Activated CD4-positive, alpha-beta memory T cell treated with anti-CD3 and anti-CD28 coated beads for 36 hours (primary cell): ENCODE measurements around the gene MAP3K3. TPM values are rescaled to one million over a fixed set of nuclear protein-coding genes. Genes with fewer than 3 reads are reported as not detected.
A peak's percentile ranks its signal among the peaks of the same experiment; 100 is the strongest.

Experiments
- CTCF ChIA-PET: fragments of 350-600 bp; sonication (Branson Sonifier 250); formaldehyde crosslinking; loops from one replicate; lab custom pipeline; 2021; ENCODE audit warnings: antibody characterized with exemption, inconsistent platforms; lab: Charles Lee
- POLR2A ChIA-PET: fragments of 350-600 bp; sonication (Branson Sonifier 250); formaldehyde crosslinking; loops from one replicate; lab custom pipeline; 2021; ENCODE audit warnings: antibody characterized with exemption; lab: Charles Lee
- DNase-seq: peaks from one replicate; pipeline ENCODE4 v3.0.0-alpha.2; 2020
- H3K27ac Mint-ChIP-seq: one replicate; pipeline ENCODE4 v1.8.0; 2021; ENCODE audit warnings: mixed read lengths
- H3K27me3 Mint-ChIP-seq: one replicate; pipeline ENCODE4 v1.8.0; 2021; ENCODE audit warnings: mixed read lengths
- H3K36me3 Mint-ChIP-seq: one replicate; pipeline ENCODE4 v1.8.0; 2021; ENCODE audit warnings: mixed read lengths
- H3K4me1 Mint-ChIP-seq: one replicate; pipeline ENCODE4 v1.8.0; 2021; ENCODE audit warnings: low read depth, mixed read lengths
- H3K4me3 Mint-ChIP-seq: one replicate; pipeline ENCODE4 v1.8.0; 2021; ENCODE audit warnings: mild to moderate bottlenecking, mixed read lengths
- H3K9me3 Mint-ChIP-seq: one replicate; pipeline ENCODE4 v1.8.0; 2021; ENCODE audit warnings: mixed read lengths
- intact Hi-C: fragments of 100-400 bp; cut with micrococcal nuclease; formaldehyde crosslinking; loops from one replicate; pipeline ENCODE4 v1.15.1; 2023
- total RNA-seq, 2 experiments: library from RNA; stranded (reverse); gene quantifications; one replicate each; pipeline ENCODE4 v1.2.3, GENCODE V29; 2021

MAP3K3 gene
- total RNA-seq, 2 experiments from 2014 or later, result 32.8 to 34.0 TPM

DNA sequence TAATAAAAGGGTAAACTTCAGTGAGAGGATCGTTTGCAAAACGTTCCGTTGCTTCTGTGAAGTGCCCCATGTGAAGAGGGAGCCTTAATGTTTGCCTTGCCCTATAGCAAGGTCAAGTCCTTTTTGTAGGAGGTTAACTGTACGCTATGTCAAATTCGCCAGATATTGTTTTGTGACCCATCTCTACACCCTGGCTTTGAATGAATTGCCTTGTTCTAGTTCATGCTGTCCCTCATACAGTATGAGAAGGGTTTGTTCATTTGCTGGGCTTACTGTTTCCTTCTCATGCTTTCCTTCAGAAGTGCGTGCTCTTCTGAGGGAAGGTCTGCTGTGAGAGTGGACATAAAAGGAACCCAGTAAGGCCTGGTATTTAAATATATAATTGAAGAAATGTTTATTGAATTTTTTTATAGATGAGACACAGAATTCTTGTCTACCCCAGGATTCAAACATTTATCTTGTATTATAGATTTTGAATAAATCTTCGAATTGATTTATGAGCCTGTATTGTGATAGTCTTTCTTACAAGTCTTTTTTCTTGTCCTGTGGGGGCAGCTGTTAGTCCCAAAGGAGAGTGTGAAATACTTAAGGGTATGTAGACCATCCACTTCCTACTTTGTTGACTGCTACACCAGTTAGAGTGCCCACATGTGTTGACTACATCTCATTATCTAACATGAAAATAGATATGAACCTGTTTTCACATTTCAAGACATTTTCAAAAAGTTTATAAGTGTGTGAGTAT is 1.7 kb downstream of the MAP3K3 start:
- no peaks in the 10 kb centered on the region for H3K27me3 Mint-ChIP-seq
- CTCF ChIA-PET, result interaction anchor here (1.1 to 5.0 kb wide), 4 partner anchors 12 to 199 kb away, joined by 5 to 52 read pairs (median 8); no protein-coding TSS in a partner anchor
- H3K4me1 Mint-ChIP-seq, result peaks cover 38% of the 10 kb centered on the region
- peak overlapping the region; percentile 84 for H3K27ac Mint-ChIP-seq
- peaks cover 2% of the 10 kb centered on the region for H3K36me3 Mint-ChIP-seq
- DNase-seq, result no peak
- intact Hi-C loops, result loop anchor here (5.0 to 10.0 kb wide), 2 partner anchors 203 to 659 kb away; partner anchors contain the start of genes FTSJ3, PSMC5 and TANC2
- H3K9me3 Mint-ChIP-seq, result no peaks in the 10 kb centered on the region
- H3K4me3 Mint-ChIP-seq, result peak overlapping the region; percentile 99
- POLR2A ChIA-PET, result interaction anchor here (2.8 kb wide), 1 partner anchor 12 kb away, joined by 16 read pairs; no protein-coding TSS in a partner anchor

DNA sequence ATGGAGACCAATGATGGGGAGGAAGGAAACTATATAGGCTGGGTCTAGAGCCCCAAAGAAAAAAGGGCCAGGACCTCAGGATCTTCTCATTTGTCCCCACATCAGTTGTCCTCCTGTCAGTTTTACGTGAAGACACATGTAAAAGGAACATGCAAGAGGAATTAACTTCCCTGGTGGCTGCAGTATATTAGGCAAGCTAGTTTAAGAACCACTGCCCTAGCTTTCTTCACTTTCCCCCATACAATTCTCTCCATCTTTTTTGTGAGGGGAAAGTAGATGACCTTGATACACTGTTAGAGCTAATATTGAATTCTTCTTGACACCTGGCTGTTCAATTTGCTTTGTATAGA is 2.3 kb downstream of the MAP3K3 start:
- Mint-ChIP-seq H3K9me3 (no peaks in the 10 kb centered on the region), H3K4me1 (peaks cover 38% of the 10 kb centered on the region), H3K27me3 (no peaks in the 10 kb centered on the region), H3K27ac (no peak overlapping the region), H3K4me3 (no peak overlapping the region), H3K36me3 (peaks cover 2% of the 10 kb centered on the region)
- POLR2A ChIA-PET, result interaction anchor here (1.2 kb wide), 1 partner anchor 15 kb away, joined by 3 read pairs; no protein-coding TSS in a partner anchor
- no peak for DNase-seq
- intact Hi-C loops, result loop anchor here (5.0 to 10.0 kb wide), 2 partner anchors 203 to 660 kb away; partner anchors contain the start of genes FTSJ3, PSMC5 and TANC2
- CTCF ChIA-PET, result interaction anchor here (1.0 to 2.2 kb wide), 4 partner anchors 13 to 199 kb away, joined by 3 to 9 read pairs (median 6); no protein-coding TSS in a partner anchor

DNA sequence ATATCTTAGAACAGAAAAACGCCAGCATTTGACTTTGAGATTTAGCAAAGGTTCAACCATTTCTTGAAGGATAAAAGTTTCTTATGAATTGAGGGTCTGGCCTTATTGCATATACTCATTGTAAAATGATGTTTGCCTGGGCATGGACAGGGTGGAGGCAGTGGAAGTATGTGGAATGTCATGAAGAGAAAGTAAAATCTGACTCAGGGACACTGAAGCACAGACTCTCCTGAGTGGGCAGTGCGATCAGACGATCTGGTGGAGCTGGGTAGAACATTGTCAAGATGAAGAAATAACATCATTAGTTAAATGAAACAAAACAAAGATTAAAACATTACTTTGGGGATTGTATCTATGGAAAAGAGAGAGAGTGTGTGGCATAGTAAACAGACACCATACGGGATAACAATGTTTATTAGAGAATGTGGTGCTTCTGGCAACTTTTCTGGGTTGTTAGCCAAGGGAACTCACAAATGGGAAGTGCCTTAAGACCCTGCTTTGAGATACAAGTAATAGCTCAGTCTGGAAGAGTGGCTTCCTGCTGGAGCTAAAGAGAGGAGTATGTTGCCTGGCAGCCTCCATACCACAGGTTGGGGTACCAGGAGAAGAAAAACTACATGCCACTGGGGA is 4.4 kb downstream of the MAP3K3 start:
- DNase-seq, result no peak
- Mint-ChIP-seq H3K9me3 (no peaks in the 10 kb centered on the region), H3K4me3 (no peak overlapping the region), H3K27me3 (no peaks in the 10 kb centered on the region), H3K27ac (no peak overlapping the region), H3K4me1 (peaks cover 37% of the 10 kb centered on the region), H3K36me3 (peaks cover 2% of the 10 kb centered on the region)
- POLR2A ChIA-PET, result interaction anchor here (0.6 to 0.8 kb wide), 3 partner anchors 72 to 149 kb away, joined by 3 to 4 read pairs (median 3); no protein-coding TSS in a partner anchor
- intact Hi-C loops, result loop anchor here (10.0 kb wide), 1 partner anchor 662 kb away; the partner anchor contains the start of gene TANC2
- CTCF ChIA-PET, result interaction anchor here (0.6 to 2.2 kb wide), 7 partner anchors 10 to 220 kb away, joined by 3 to 9 read pairs (median 3); no protein-coding TSS in a partner anchor

DNA sequence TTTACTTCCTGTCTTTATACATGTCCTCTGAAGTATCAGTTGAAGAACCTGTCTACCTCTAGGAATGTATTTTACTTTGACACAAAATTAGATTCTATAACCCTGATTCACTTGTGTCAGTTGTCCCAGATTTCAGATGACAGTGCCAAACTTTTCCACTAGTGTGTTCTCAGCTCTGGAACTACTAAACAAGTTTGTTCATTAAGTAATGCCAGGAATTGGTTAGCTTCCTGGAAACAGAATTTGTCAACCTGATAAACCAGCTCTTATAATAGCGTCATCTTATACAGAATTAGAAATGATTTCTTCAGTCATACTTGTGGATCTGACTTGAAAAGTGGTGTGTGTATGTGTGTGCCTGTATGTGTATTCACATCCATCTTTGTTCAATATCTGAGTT is 7.4 kb downstream of the MAP3K3 start:
- Mint-ChIP-seq H3K36me3 (no peaks in the 10 kb centered on the region), H3K27ac (no peak overlapping the region), H3K9me3 (no peaks in the 10 kb centered on the region), H3K4me3 (no peak overlapping the region), H3K27me3 (no peaks in the 10 kb centered on the region), H3K4me1 (peaks cover 36% of the 10 kb centered on the region)
- ChIA-PET CTCF (interaction anchor here (0.6 to 1.2 kb wide), 4 partner anchors 18 to 204 kb away, joined by 3 read pairs; no protein-coding TSS in a partner anchor), POLR2A (no interaction called here)
- no peak for DNase-seq
- intact Hi-C loops, result loop anchor here (10.0 kb wide), 1 partner anchor 665 kb away; the partner anchor contains the start of gene TANC2

DNA sequence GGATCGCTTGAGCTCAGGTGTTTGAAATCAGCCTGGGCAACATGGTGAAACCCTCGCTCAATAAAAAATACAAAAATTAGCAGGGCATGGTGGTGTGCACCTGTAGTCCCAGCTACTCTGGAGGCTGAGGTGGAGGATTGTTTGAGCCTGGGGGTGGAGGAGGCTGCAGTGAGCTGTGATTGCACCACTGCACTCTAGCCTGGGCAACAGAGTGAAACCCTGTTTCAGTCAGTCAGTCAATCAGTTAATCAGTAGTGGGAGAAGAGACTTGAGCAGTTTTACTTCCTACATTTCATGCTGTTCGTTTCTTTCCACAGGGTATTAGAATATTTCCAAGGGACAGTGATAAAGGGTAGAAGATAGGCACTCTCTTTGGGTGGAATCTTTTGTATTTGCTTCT is 8.8 kb downstream of the MAP3K3 start:
- Mint-ChIP-seq H3K4me3 (no peak overlapping the region), H3K4me1 (peaks cover 23% of the 10 kb centered on the region), H3K9me3 (no peaks in the 10 kb centered on the region), H3K27ac (no peak overlapping the region), H3K36me3 (peaks cover 4% of the 10 kb centered on the region), H3K27me3 (no peaks in the 10 kb centered on the region)
- CTCF ChIA-PET, result interaction anchor here (1.2 kb wide), 1 partner anchor 206 kb away, joined by 3 read pairs; no protein-coding TSS in a partner anchor
- no peak for DNase-seq
- intact Hi-C loops, result no loop called here
- POLR2A ChIA-PET, result interaction anchor here (0.6 kb wide), 1 partner anchor 226 kb away, joined by 4 read pairs; no protein-coding TSS in a partner anchor

DNA sequence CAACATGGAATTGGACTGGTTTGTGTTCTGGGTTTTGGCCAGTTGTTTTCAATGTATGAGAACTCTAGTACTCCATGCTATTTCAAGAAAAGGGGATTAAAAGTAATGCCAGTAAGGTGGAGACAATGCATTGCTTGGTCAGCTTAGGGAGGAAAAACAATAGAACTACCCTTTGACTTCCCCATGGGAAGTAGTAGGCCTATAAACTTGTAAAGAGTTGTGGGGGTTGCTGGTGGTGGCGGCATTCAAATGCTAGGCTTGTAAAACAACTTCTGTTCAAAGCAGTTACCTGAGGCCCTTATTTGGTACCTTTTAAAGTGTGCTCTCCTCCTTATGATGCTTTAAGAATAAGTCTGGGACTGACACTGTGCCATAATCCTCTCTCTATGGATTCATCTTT is 9.4 kb downstream of the MAP3K3 start:
- intact Hi-C loops, result no loop called here
- Mint-ChIP-seq H3K4me1 (peaks cover 18% of the 10 kb centered on the region), H3K27me3 (no peaks in the 10 kb centered on the region), H3K4me3 (no peak overlapping the region), H3K36me3 (peaks cover 8% of the 10 kb centered on the region), H3K27ac (no peak overlapping the region), H3K9me3 (no peaks in the 10 kb centered on the region)
- POLR2A ChIA-PET, result no interaction called here
- CTCF ChIA-PET, result no interaction called here
- DNase-seq, result no peak

DNA sequence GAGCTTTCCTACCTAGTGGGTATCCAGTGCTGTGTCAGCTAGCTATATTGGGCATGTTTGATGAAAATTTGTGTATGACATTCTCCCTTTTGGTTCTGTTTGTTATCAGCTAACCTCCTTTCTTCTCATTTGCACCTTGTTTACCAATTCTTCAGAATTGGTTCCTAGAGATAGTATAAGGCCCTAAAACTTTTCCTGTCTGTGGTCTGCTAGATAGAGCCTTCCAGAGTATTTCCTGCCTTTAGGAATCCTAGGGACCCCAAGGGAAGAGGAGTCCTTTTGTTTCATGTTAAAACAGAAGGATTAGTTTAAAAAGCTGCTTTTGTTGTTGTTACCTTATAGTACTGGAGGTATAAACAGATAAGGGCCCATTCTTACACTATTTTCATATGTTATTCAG is 11.5 kb downstream of the MAP3K3 start:
- Mint-ChIP-seq H3K4me3 (no peak overlapping the region), H3K27me3 (no peaks in the 10 kb centered on the region), H3K4me1 (peaks cover 18% of the 10 kb centered on the region)

DNA sequence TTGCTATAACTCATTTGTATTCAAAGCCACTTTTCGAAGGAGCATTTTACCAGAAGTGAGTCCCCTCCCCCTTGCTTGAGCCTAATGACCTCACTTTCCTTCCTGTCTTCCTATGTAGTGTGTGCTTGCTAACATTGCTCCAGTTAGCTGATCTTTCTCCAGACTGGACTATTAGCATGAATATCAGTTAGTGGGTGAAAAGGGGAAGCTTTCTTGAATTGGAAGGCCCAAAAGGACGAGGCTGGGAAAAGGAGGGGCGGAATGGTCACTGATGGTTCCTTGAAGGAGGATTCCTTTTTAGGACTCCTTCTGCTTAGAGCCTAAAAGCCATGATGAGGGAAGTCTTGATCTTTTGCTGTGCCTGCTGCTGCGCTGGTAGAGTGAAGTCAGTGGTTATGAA is 11.9 kb downstream of the MAP3K3 start:
- no peaks in the 10 kb centered on the region for H3K9me3 Mint-ChIP-seq
- peaks cover 9% of the 10 kb centered on the region for H3K36me3 Mint-ChIP-seq
- no peak overlapping the region for H3K4me3 Mint-ChIP-seq
- H3K27ac Mint-ChIP-seq, result no peak overlapping the region
- H3K4me1 Mint-ChIP-seq, result peaks cover 22% of the 10 kb centered on the region
- CTCF ChIA-PET, result interaction anchor here (0.6 to 3.7 kb wide), 4 partner anchors 22 to 208 kb away, joined by 3 to 12 read pairs (median 7); no protein-coding TSS in a partner anchor
- H3K27me3 Mint-ChIP-seq, result no peaks in the 10 kb centered on the region
- intact Hi-C loops, result no loop called here
- POLR2A ChIA-PET, result no interaction called here
- DNase-seq, result no peak

More for the DNA sequence above, 11.5 kb downstream of the MAP3K3 start:
- ChIA-PET CTCF (interaction anchor here (0.9 to 3.7 kb wide), 3 partner anchors 22 to 208 kb away, joined by 3 to 12 read pairs (median 11); no protein-coding TSS in a partner anchor), POLR2A (interaction anchor here (0.7 kb wide), 1 partner anchor 226 kb away, joined by 5 read pairs; no protein-coding TSS in a partner anchor)
- peaks cover 9% of the 10 kb centered on the region for H3K36me3 Mint-ChIP-seq
- H3K27ac Mint-ChIP-seq, result peak overlapping the region; percentile 21
- intact Hi-C loops, result no loop called here
- DNase-seq, result no peak
- no peaks in the 10 kb centered on the region for H3K9me3 Mint-ChIP-seq

DNA sequence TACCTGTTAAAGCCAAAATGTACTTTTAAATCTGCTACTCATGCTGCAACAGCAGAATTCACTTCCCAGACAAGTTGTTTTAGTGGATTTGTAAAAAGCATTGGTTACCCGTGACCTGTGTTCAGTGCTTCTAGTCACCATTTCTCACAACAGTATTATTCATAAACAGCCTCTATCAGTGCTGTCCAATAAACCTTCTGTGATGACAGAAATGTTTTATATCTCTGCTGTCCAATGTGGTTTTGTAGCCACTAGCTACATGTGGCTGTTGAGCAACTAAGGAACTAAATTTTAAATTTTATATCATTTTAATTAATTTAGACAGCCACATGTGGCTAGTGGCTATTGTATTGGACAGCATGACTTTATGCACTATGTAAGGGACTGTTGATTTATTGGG is 12.6 kb downstream of the MAP3K3 start:
- ChIA-PET CTCF (interaction anchor here (0.6 to 3.7 kb wide), 3 partner anchors 23 to 209 kb away, joined by 3 to 12 read pairs (median 11); no protein-coding TSS in a partner anchor), POLR2A (no interaction called here)
- no peak for DNase-seq
- H3K27ac Mint-ChIP-seq, result no peak overlapping the region
- H3K4me3 Mint-ChIP-seq, result no peak overlapping the region
- H3K27me3 Mint-ChIP-seq, result no peaks in the 10 kb centered on the region
- H3K9me3 Mint-ChIP-seq, result no peaks in the 10 kb centered on the region
- intact Hi-C loops, result no loop called here
- peaks cover 24% of the 10 kb centered on the region for H3K4me1 Mint-ChIP-seq
- peaks cover 9% of the 10 kb centered on the region for H3K36me3 Mint-ChIP-seq

DNA sequence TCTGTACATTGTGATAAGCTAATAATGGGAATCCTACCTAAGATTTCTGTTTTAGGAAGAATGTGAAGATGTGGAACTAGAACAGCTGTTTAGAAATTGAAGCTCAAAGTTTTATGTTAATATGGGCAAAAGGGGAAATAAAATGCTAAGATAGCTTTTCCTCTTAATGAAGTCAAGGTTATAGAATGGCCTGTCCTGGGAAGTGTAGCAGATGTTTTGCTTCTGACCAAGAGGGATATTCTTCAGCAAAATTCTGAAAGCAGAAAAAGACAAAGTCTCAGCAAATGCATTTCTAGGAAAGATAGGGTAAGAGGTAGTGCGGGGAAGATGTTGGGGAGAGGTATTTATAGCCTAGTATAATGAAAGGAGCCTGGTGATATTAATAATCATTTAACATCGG is 13.1 kb downstream of the MAP3K3 start:
- H3K27ac Mint-ChIP-seq, result no peak overlapping the region
- ChIA-PET CTCF (interaction anchor here (2.6 to 3.7 kb wide), 2 partner anchors 23 to 209 kb away, joined by 11 to 12 read pairs; no protein-coding TSS in a partner anchor), POLR2A (no interaction called here)
- H3K4me1 Mint-ChIP-seq, result peaks cover 24% of the 10 kb centered on the region
- no peaks in the 10 kb centered on the region for H3K9me3 Mint-ChIP-seq
- intact Hi-C loops, result no loop called here
- no peaks in the 10 kb centered on the region for H3K27me3 Mint-ChIP-seq
- DNase-seq, result no peak
- H3K4me3 Mint-ChIP-seq, result no peak overlapping the region
- H3K36me3 Mint-ChIP-seq, result peaks cover 9% of the 10 kb centered on the region

DNA sequence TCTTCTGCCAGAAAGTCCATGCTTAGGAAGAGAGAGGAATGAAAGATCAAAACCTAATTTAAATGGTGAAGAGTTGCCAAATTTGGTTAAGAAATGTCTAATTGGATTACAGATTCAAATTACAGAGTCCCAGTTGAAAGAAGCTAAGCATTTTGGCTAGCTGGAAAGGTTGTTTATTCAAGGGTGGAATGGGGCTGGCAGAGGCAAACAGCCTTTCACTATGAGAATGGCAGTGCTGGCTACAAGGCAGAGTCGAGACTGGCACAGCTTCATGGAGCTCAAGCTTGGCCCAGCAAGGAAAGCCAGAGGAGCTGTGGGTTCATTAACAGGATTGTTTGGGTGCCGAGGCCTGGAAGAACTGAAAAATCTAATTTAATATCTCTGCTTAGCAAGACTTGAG is 13.6 kb downstream of the MAP3K3 start:
- no peaks in the 10 kb centered on the region for H3K27me3 Mint-ChIP-seq
- H3K4me1 Mint-ChIP-seq, result peaks cover 24% of the 10 kb centered on the region
- POLR2A ChIA-PET, result interaction anchor here (1.6 kb wide), 1 partner anchor 13 kb away, joined by 5 read pairs; the partner anchor contains the start of gene MAP3K3
- no peak overlapping the region for H3K4me3 Mint-ChIP-seq
- no peak overlapping the region for H3K27ac Mint-ChIP-seq
- no peaks in the 10 kb centered on the region for H3K9me3 Mint-ChIP-seq
- peaks cover 12% of the 10 kb centered on the region for H3K36me3 Mint-ChIP-seq
- no peak for DNase-seq
- CTCF ChIA-PET, result interaction anchor here (1.0 to 3.7 kb wide), 2 partner anchors 24 to 62 kb away, joined by 3 to 12 read pairs; no protein-coding TSS in a partner anchor
- intact Hi-C loops, result no loop called here
